Measurements from ENCODE around the gene PPP1CB. TPM values are rescaled to one million over a fixed set of nuclear protein-coding genes. Genes with fewer than 3 reads are reported as not detected.
A peak's percentile ranks its signal among the peaks of the same experiment; 100 is the strongest.

Gene PPP1CB
- total RNA-seq, 1 donor from 2014 or later: 236 TPM

DNA sequence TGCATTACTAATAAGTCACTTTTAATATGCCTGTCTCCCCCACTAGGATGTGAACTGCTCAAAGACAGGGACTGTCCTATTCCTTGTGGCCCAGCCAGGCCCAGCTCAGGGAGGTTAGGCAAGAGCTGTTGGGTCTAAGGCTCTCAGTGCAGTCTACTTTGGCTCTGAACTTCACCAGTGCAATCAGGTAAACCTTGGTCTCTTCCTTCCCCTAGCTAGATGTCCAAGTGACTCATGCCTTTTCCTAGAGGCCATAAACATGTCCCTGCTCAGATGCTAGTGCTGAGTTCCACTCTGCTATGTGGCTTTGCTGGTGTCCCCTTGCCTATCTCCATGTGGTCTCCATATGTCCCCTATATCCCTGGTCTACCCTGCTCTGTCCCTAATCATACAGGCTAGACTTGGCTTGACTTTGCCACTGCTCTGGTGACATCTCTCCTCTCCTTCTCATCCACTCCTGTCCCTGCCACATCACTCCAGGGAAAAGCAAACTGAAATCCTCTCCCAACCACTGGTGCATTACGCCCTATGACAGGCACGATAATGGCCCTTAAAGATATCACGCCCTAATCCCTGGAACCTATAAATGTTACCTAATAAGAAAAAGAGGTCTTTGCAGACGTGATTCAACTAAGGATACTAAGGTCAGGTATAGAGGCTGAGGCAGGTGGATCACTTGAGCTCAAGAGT lies 45.7 kb upstream of the PPP1CB start:
- Histone ChIP-seq H3K4me1 (no peaks in the 10 kb centered on the region), H3K4me3 (no peak overlapping the region), H3K9me3 (no peaks in the 10 kb centered on the region), H3K27me3 (no peaks in the 10 kb centered on the region), H3K27ac (no peak overlapping the region), H3K36me3 (no peaks in the 10 kb centered on the region)
- no peak for TF ChIP-seq POLR2A (IDR thresholded peaks at IDR 0.05)
- TF ChIP-seq CTCF (IDR thresholded peaks at IDR 0.05): no peak
- no peak for TF ChIP-seq POLR2AphosphoS5 (IDR thresholded peaks at IDR 0.05; ENCODE audit: insufficient read depth in 1 of 2, low read depth in 1 of 2)
- intact Hi-C loops (cut with DNase I): no loop called here
- no peak for DNase-seq (ENCODE audit: extremely low spot score in 2 of 2)

DNA sequence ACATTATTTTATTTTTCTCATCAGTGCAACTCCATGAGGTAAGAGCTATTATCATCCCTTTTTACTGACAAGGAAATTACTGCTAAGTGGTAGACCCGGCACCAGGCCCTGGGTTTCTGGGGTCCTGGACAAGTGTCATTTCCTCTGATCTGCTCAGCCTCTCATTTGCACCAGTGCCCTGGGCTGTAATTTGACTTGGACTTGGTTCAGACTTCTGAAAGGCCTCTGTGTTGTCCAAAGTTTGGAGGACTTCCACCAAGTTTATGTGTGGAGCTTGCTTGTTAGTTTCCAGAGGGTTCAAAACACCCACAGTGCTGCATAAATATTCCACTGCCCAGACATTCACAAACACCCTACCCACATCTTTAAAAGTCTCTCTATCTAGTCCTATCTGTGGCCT lies 44.0 kb upstream of the PPP1CB start:
- no peaks in the 10 kb centered on the region for H3K36me3 ChIP-seq
- H3K4me1 ChIP-seq: no peaks in the 10 kb centered on the region
- no peak for TF ChIP-seq POLR2AphosphoS5 (IDR thresholded peaks at IDR 0.05; ENCODE audit: insufficient read depth in 1 of 2, low read depth in 1 of 2)
- TF ChIP-seq CTCF (IDR thresholded peaks at IDR 0.05): no peak
- no peak for TF ChIP-seq POLR2A (IDR thresholded peaks at IDR 0.05)
- no peaks in the 10 kb centered on the region for H3K9me3 ChIP-seq
- H3K4me3 ChIP-seq: no peak overlapping the region
- DNase-seq (ENCODE audit: extremely low spot score in 2 of 2): no peak
- no peaks in the 10 kb centered on the region for H3K27me3 ChIP-seq
- no peak overlapping the region for H3K27ac ChIP-seq
- intact Hi-C loops (cut with DNase I): no loop called here

GRCh38 chr2:28709101-28709500 lies 42.5 kb upstream of the PPP1CB start:
- TF ChIP-seq POLR2AphosphoS5 (IDR thresholded peaks at IDR 0.05; ENCODE audit: insufficient read depth in 1 of 2, low read depth in 1 of 2) (no peak), POLR2A (IDR thresholded peaks at IDR 0.05) (no peak), CTCF (IDR thresholded peaks at IDR 0.05) (no peak)
- no peak overlapping the region for H3K27ac ChIP-seq
- no peaks in the 10 kb centered on the region for H3K9me3 ChIP-seq
- H3K27me3 ChIP-seq: no peaks in the 10 kb centered on the region
- H3K36me3 ChIP-seq: no peaks in the 10 kb centered on the region
- intact Hi-C loops (cut with DNase I): no loop called here
- H3K4me3 ChIP-seq: no peak overlapping the region
- DNase-seq (ENCODE audit: extremely low spot score in 2 of 2): no peak
- no peaks in the 10 kb centered on the region for H3K4me1 ChIP-seq

GRCh38 chr2:28710545-28710944 lies 41.1 kb upstream of the PPP1CB start:
- TF ChIP-seq CTCF (IDR thresholded peaks at IDR 0.05) (no peak), POLR2AphosphoS5 (IDR thresholded peaks at IDR 0.05; ENCODE audit: insufficient read depth in 1 of 2, low read depth in 1 of 2) (no peak), POLR2A (IDR thresholded peaks at IDR 0.05) (no peak)
- Histone ChIP-seq H3K27ac (no peak overlapping the region), H3K36me3 (no peaks in the 10 kb centered on the region), H3K27me3 (no peaks in the 10 kb centered on the region), H3K4me3 (no peak overlapping the region), H3K9me3 (no peaks in the 10 kb centered on the region), H3K4me1 (peaks cover 2% of the 10 kb centered on the region)
- intact Hi-C loops (cut with DNase I): no loop called here
- no peak for DNase-seq (ENCODE audit: extremely low spot score in 2 of 2)

DNA sequence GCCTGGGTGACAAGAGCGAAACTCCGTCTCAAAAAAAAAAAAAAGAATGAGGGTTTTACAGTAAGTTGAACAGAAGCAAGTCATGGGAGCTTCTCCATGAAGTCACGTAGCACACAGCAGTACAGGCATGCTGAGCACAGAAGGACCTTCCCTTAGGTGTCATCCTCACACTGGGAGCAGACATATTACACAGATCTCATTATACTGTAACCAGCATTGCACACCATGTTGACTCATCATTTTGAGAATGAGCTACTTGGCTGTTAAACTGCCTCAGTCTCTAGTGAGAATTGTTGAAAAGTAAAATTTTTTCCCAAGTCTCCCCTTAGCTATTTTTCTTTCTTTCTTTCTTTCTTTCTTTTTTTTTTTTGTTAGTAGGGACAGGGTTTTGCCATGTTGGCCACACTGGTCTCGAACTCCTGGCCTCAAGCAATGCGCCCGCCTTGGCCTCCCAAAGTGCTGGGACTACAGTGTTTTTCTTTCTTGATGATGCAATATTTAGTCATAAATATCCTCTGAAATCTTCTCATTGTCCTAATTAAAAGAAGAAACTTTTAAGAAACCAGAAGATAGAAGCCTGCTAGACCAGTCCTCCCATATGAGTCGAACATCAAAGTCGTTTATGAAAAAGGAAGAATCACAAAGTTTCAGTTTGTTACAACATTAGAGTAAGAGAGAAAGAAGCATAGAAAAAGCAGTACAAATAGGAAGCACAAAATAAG lies 37.9 kb upstream of the PPP1CB start:
- peaks cover 22% of the 10 kb centered on the region for H3K4me1 ChIP-seq
- TF ChIP-seq POLR2A (IDR thresholded peaks at IDR 0.05) (no peak), POLR2AphosphoS5 (IDR thresholded peaks at IDR 0.05; ENCODE audit: insufficient read depth in 1 of 2, low read depth in 1 of 2) (peak in 1 of 2 donors; percentile 73), CTCF (IDR thresholded peaks at IDR 0.05) (no peak)
- intact Hi-C loops (cut with DNase I): no loop called here

More for the DNA sequence above, 37.9 kb upstream of the PPP1CB start:
- no peaks in the 10 kb centered on the region for H3K9me3 ChIP-seq
- H3K27me3 ChIP-seq: no peaks in the 10 kb centered on the region
- no peak overlapping the region for H3K4me3 ChIP-seq
- no peak for DNase-seq (ENCODE audit: extremely low spot score in 2 of 2)
- peak overlapping the region; percentile 37 for H3K27ac ChIP-seq
- no peaks in the 10 kb centered on the region for H3K36me3 ChIP-seq
